ENCODE results near the gene PRKAG3.
A peak's percentile ranks its signal among the peaks of the same experiment; 100 is the strongest.

PRKAG3 gene

GRCh38 chr2:218837495-218837894 is 5.9 kb upstream of the PRKAG3 start:
- DNase-seq, result no peak

- no peak for DNase-seq
Measured at GRCh38 chr2:218834685-218835084, 3.1 kb upstream of the PRKAG3 start.

- no peak for DNase-seq
Measured at GRCh38 chr2:218833023-218833609, 1.5 kb upstream of the PRKAG3 start.

GRCh38 chr2:218832520-218832919 is 917 bp upstream of the PRKAG3 start:
- no peak for DNase-seq

- no peak for DNase-seq
Measured at GRCh38 chr2:218832081-218832480, 478 bp upstream of the PRKAG3 start.

- no peak for DNase-seq
Measured at GRCh38 chr2:218830526-218831306, 887 bp downstream of the PRKAG3 start.

- DNase-seq, result no peak
Measured at GRCh38 chr2:218829868-218830451, 1.6 kb downstream of the PRKAG3 start.

GRCh38 chr2:218828477-218828778 is 3.2 kb downstream of the PRKAG3 start:
- no peak for DNase-seq

GRCh38 chr2:218827701-218828476 is 3.7 kb downstream of the PRKAG3 start:
- no peak for DNase-seq

- no peak for DNase-seq
Measured at GRCh38 chr2:218826791-218827190, 4.8 kb downstream of the PRKAG3 start.

- no peak for DNase-seq
Measured at GRCh38 chr2:218824004-218824403, 7.6 kb downstream of the PRKAG3 start.

GRCh38 chr2:218823196-218823855 is 8.3 kb downstream of the PRKAG3 start:
- no peak for DNase-seq

GRCh38 chr2:218822622-218823021 is 9.0 kb downstream of the PRKAG3 start:
- no peak for DNase-seq

- no peak for DNase-seq
Measured at GRCh38 chr2:218821605-218822211, 9.9 kb downstream of the PRKAG3 start.

GRCh38 chr2:218820746-218821369 is 10.7 kb downstream of the PRKAG3 start:
- no peak for DNase-seq

GRCh38 chr2:218819093-218819492 is 12.5 kb downstream of the PRKAG3 start:
- DNase-seq, result peak; percentile 93

GRCh38 chr2:218816561-218817011 is 15.0 kb downstream of the PRKAG3 start:
- no peak for DNase-seq

GRCh38 chr2:218815649-218816048 is 16.0 kb downstream of the PRKAG3 start:
- DNase-seq, result no peak

- no peak for DNase-seq
Measured at GRCh38 chr2:218815244-218815637, 16.4 kb downstream of the PRKAG3 start.

- DNase-seq, result no peak
Measured at GRCh38 chr2:218814540-218815243, 16.9 kb downstream of the PRKAG3 start.

- DNase-seq, result no peak
Measured at GRCh38 chr2:218813771-218814460, 17.7 kb downstream of the PRKAG3 start.
